GM23338 (cell line): ENCODE results near the gene ADGRL1.

ENCODE experiments used
- CREB1 ChIP-seq: fragments of 250-450 bp; sonication (Bioruptor Pico); IDR thresholded peaks from 2 replicates; pipeline ENCODE4 v1.5.0; 2020; ENCODE audit warnings: low read depth, mild to moderate bottlenecking, moderate library complexity
- CTCF ChIP-seq, 2 experiments: fragments of 200-600 bp in 1 of 2; sonication (generic) in 1 of 2; conservative IDR thresholded peaks; 2 replicates each; pipeline versions ENCODE4 v1.5.1 to v1.6.1; 2016 to 2017; ENCODE audit warnings: antibody characterized with exemption in 2 of 2, low read depth in 2 of 2, mild to moderate bottlenecking in 2 of 2, moderate library complexity in 1 of 2
- EZH2 ChIP-seq: fragments of 200-600 bp; sonication (generic); IDR thresholded peaks from one replicate; pipeline ENCODE4 v1.8.0; 2017; ENCODE audit warnings: antibody characterized with exemption, mild to moderate bottlenecking, low read depth; ENCODE audit not compliant: unreplicated experiment
- EZH2phosphoT487 ChIP-seq: fragments of 200-600 bp; sonication (generic); IDR thresholded peaks from one replicate; pipeline ENCODE4 v1.8.1; 2018; ENCODE audit warnings: antibody characterized with exemption; ENCODE audit not compliant: unreplicated experiment
- NANOG ChIP-seq: IDR thresholded peaks from 2 replicates; pipeline ENCODE4 v1.6.1; 2016; ENCODE audit warnings: antibody characterized with exemption, borderline replicate concordance
- REST ChIP-seq: IDR thresholded peaks from one replicate; pipeline ENCODE4 v1.6.1; 2018; ENCODE audit warnings: antibody characterized with exemption; ENCODE audit not compliant: unreplicated experiment

GRCh38 chr19:14181906-14182305, 24.1 kb downstream of the ADGRL1 start:
- TF ChIP-seq CTCF (conservative IDR thresholded peaks at IDR 0.05; ENCODE audit: low read depth in 2 of 2) (no peak), EZH2phosphoT487 (no peak), EZH2 (no peak), CREB1 (CRISPR knock-in tag) (no peak), REST (no peak), NANOG (no peak)
